Measurements from ENCODE around the gene SLCO3A1. TPM values are rescaled to one million over a fixed set of nuclear protein-coding genes. Genes with fewer than 3 reads are reported as not detected.

The SLCO3A1 gene
- total RNA-seq, 1 experiment from 2014 or later, result not detected

- no peaks in the 10 kb centered on the region for H3K9me3 Mint-ChIP-seq (ENCODE audit: unreplicated experiment)
- Histone ChIP-seq H3K4me1 (no peaks in the 10 kb centered on the region), H3K4me3 (ENCODE audit: low read depth, low read length) (no peak overlapping the region), H3K36me3 (ENCODE audit: control insufficient read depth, insufficient read depth, low read length) (no peaks in the 10 kb centered on the region), H3K9me3 (no peaks in the 10 kb centered on the region), H3K27me3 (replicated peaks; ENCODE audit: control insufficient read depth, insufficient read depth, low read length) (no peaks in the 10 kb centered on the region)
- intact Hi-C loops (cut with micrococcal nuclease; ENCODE audit: unreplicated experiment), result no loop called here
- no peaks in the 10 kb centered on the region for H3K36me3 Mint-ChIP-seq (ENCODE audit: insufficient read depth, unreplicated experiment)
- no TSS peak for BruUV-seq (replicated peaks)
- ChIA-PET CTCF (no interaction called here), POLR2A (no interaction called here)
- TF ChIP-seq CTCF (IDR thresholded peaks at IDR 0.05; ENCODE audit: insufficient read depth in 1 of 2, low read depth in 1 of 2, low read length in 1 of 2, severe bottlenecking in 1 of 2, unreplicated experiment in 1 of 2), result no peak
- no peak overlapping the region for H3K4me3 Mint-ChIP-seq (ENCODE audit: unreplicated experiment)
- peaks cover 18% of the 10 kb centered on the region for H3K27me3 Mint-ChIP-seq (ENCODE audit: insufficient read depth, unreplicated experiment)
- no peak overlapping the region for H3K27ac Mint-ChIP-seq (ENCODE audit: unreplicated experiment)
- H3K4me1 Mint-ChIP-seq (ENCODE audit: low read depth, unreplicated experiment), result no peaks in the 10 kb centered on the region
- no peak for DNase-seq
Observed at GRCh38 chr15:92112180-92112579, 258.7 kb downstream of the SLCO3A1 start.

- CTCF ChIA-PET, result no interaction called here
- peaks cover 18% of the 10 kb centered on the region for H3K27me3 Mint-ChIP-seq (ENCODE audit: insufficient read depth, unreplicated experiment)
- no peaks in the 10 kb centered on the region for H3K9me3 Mint-ChIP-seq (ENCODE audit: unreplicated experiment)
- TF ChIP-seq CTCF (IDR thresholded peaks at IDR 0.05; ENCODE audit: insufficient read depth in 1 of 2, low read depth in 1 of 2, low read length in 1 of 2, severe bottlenecking in 1 of 2, unreplicated experiment in 1 of 2), result no peak
- H3K27ac Mint-ChIP-seq (ENCODE audit: unreplicated experiment), result no peak overlapping the region
- Histone ChIP-seq H3K4me1 (no peaks in the 10 kb centered on the region), H3K36me3 (ENCODE audit: control insufficient read depth, insufficient read depth, low read length) (no peaks in the 10 kb centered on the region), H3K9me3 (no peaks in the 10 kb centered on the region), H3K4me3 (ENCODE audit: low read depth, low read length) (no peak overlapping the region), H3K27me3 (replicated peaks; ENCODE audit: control insufficient read depth, insufficient read depth, low read length) (no peaks in the 10 kb centered on the region)
- no peak overlapping the region for H3K4me3 Mint-ChIP-seq (ENCODE audit: unreplicated experiment)
- intact Hi-C loops (cut with micrococcal nuclease; ENCODE audit: unreplicated experiment), result no loop called here
- no peaks in the 10 kb centered on the region for H3K36me3 Mint-ChIP-seq (ENCODE audit: insufficient read depth, unreplicated experiment)
- no TSS peak for BruUV-seq (replicated peaks)
- no peaks in the 10 kb centered on the region for H3K4me1 Mint-ChIP-seq (ENCODE audit: low read depth, unreplicated experiment)
- DNase-seq, result no peak
- POLR2A ChIA-PET, result no interaction called here
Observed at GRCh38 chr15:92112711-92113110, 259.2 kb downstream of the SLCO3A1 start.

- Histone ChIP-seq H3K36me3 (ENCODE audit: control insufficient read depth, insufficient read depth, low read length) (no peaks in the 10 kb centered on the region), H3K4me3 (ENCODE audit: low read depth, low read length) (no peak overlapping the region), H3K4me1 (no peaks in the 10 kb centered on the region), H3K27me3 (replicated peaks; ENCODE audit: control insufficient read depth, insufficient read depth, low read length) (no peaks in the 10 kb centered on the region), H3K9me3 (no peaks in the 10 kb centered on the region)
- intact Hi-C loops (cut with micrococcal nuclease; ENCODE audit: unreplicated experiment), result no loop called here
- no peak for TF ChIP-seq CTCF (IDR thresholded peaks at IDR 0.05; ENCODE audit: insufficient read depth in 1 of 2, low read depth in 1 of 2, low read length in 1 of 2, severe bottlenecking in 1 of 2, unreplicated experiment in 1 of 2)
- Mint-ChIP-seq H3K36me3 (ENCODE audit: insufficient read depth, unreplicated experiment) (no peaks in the 10 kb centered on the region), H3K9me3 (ENCODE audit: unreplicated experiment) (no peaks in the 10 kb centered on the region), H3K27me3 (ENCODE audit: insufficient read depth, unreplicated experiment) (peaks cover 10% of the 10 kb centered on the region), H3K4me3 (ENCODE audit: unreplicated experiment) (no peak overlapping the region), H3K4me1 (ENCODE audit: low read depth, unreplicated experiment) (no peaks in the 10 kb centered on the region), H3K27ac (ENCODE audit: unreplicated experiment) (no peak overlapping the region)
- ChIA-PET POLR2A (no interaction called here), CTCF (no interaction called here)
- BruUV-seq (replicated peaks), result no TSS peak
- no peak for DNase-seq
Observed at GRCh38 chr15:92113832-92114231, 260.3 kb downstream of the SLCO3A1 start.

All from Caco-2 (cell line).